Kidney capillary endothelial cell (primary cell): ENCODE results near the gene GAGE12E.
"Not testable (repeated sequence)": the region's sequence is repeated elsewhere in the genome, so short reads cannot be mapped to it uniquely, and the experiment has no call there.

Source experiments
- DNase-seq: peaks from one replicate; pipeline ENCODE4 v3.0.0-alpha.2; 2018; ENCODE audit warnings: low spot score

The GAGE12E gene

DNA sequence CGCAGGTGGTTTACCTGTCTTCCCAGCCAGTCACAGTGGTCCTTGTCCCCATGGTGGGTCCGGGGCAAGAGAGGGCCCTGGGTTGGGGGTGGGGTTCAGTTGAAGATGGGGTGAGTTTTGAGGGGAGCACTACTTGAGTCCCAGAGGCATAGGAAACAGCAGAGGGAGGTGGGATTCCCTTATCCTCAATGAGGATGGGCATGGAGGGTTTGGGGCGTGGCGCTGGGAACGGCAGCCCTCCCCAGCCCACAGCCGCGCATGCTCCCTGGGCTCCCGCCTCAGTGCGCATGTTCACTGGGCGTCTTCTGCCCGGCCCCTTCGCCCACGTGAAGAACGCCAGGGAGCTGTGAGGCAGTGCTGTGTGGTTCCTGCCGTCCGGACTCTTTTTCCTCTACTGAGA lies at the start of gene GAGE12E:
GAGE12E (plus strand) TSS at position 301 of the 400 bp plus-strand sequence. CDS start 1,155 bp downstream, outside the sequence.
- DNase-seq: not testable (repeated sequence)

DNA sequence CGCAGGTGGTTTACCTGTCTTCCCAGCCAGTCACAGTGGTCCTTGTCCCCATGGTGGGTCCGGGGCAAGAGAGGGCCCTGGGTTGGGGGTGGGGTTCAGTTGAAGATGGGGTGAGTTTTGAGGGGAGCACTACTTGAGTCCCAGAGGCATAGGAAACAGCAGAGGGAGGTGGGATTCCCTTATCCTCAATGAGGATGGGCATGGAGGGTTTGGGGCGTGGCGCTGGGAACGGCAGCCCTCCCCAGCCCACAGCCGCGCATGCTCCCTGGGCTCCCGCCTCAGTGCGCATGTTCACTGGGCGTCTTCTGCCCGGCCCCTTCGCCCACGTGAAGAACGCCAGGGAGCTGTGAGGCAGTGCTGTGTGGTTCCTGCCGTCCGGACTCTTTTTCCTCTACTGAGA lies 19.2 kb upstream of the GAGE12E start, which contains the start of gene GAGE12C:
GAGE12C (plus strand) TSS at position 301 of the 400 bp plus-strand sequence. CDS start 1,155 bp downstream, outside the sequence.
- not testable (repeated sequence) for DNase-seq

GRCh38 chrX:49541433-49541832 lies 9.7 kb upstream of the GAGE12E start, which contains the start of gene GAGE12D:
GAGE12D (plus strand) TSS chrX:49541733; CDS start chrX:49542888, 1,155 bp downstream.
- not testable (repeated sequence) for DNase-seq

DNA sequence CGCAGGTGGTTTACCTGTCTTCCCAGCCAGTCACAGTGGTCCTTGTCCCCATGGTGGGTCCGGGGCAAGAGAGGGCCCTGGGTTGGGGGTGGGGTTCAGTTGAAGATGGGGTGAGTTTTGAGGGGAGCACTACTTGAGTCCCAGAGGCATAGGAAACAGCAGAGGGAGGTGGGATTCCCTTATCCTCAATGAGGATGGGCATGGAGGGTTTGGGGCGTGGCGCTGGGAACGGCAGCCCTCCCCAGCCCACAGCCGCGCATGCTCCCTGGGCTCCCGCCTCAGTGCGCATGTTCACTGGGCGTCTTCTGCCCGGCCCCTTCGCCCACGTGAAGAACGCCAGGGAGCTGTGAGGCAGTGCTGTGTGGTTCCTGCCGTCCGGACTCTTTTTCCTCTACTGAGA lies 9.5 kb downstream of the GAGE12E start, which contains the start of gene GAGE12F:
GAGE12F (plus strand) TSS at position 301 of the 400 bp plus-strand sequence. CDS start 1,155 bp downstream, outside the sequence.
- DNase-seq: not testable (repeated sequence)

- not testable (repeated sequence) for DNase-seq
Observed at GRCh38 chrX:49568728-49569127, 17.6 kb downstream of the GAGE12E start.

DNA sequence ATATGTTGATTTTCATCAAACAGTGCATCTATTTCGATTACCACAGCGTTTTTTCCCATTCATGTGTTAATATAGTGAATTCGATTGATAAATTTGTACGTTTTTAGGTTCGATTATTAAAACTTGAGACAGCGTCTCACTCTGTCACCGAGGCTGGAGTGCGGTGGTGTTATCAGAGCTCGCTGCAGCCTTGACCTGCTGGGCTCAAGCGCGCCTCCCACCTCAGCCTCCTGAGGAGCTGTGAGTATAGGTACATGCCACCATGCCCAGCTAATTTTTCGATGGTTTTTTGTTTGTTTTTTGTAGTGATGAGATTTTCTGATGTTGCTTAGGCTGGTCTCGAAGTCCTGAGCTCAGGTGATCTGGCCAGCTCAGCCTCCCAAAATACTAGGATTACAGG lies 18.1 kb downstream of the GAGE12E start:
- not testable (repeated sequence) for DNase-seq

- not testable (repeated sequence) for DNase-seq
Observed at GRCh38 chrX:49570100-49570499, 19.0 kb downstream of the GAGE12E start, which contains the start of gene GAGE12G. GAGE12G (plus strand) TSS chrX:49570400; CDS start chrX:49571555, 1,155 bp downstream.

- not testable (repeated sequence) for DNase-seq
Observed at GRCh38 chrX:49579649-49580048, 28.6 kb downstream of the GAGE12E start, which contains the start of gene GAGE12H. GAGE12H (plus strand) TSS chrX:49579949; CDS start chrX:49581104, 1,155 bp downstream.

DNA sequence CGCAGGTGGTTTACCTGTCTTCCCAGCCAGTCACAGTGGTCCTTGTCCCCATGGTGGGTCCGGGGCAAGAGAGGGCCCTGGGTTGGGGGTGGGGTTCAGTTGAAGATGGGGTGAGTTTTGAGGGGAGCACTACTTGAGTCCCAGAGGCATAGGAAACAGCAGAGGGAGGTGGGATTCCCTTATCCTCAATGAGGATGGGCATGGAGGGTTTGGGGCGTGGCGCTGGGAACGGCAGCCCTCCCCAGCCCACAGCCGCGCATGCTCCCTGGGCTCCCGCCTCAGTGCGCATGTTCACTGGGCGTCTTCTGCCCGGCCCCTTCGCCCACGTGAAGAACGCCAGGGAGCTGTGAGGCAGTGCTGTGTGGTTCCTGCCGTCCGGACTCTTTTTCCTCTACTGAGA lies 38.1 kb downstream of the GAGE12E start, which contains the start of gene GAGE2A:
GAGE2A (plus strand) TSS at position 301 of the 400 bp plus-strand sequence. CDS start 1,155 bp downstream, outside the sequence.
- DNase-seq: not testable (repeated sequence)

DNA sequence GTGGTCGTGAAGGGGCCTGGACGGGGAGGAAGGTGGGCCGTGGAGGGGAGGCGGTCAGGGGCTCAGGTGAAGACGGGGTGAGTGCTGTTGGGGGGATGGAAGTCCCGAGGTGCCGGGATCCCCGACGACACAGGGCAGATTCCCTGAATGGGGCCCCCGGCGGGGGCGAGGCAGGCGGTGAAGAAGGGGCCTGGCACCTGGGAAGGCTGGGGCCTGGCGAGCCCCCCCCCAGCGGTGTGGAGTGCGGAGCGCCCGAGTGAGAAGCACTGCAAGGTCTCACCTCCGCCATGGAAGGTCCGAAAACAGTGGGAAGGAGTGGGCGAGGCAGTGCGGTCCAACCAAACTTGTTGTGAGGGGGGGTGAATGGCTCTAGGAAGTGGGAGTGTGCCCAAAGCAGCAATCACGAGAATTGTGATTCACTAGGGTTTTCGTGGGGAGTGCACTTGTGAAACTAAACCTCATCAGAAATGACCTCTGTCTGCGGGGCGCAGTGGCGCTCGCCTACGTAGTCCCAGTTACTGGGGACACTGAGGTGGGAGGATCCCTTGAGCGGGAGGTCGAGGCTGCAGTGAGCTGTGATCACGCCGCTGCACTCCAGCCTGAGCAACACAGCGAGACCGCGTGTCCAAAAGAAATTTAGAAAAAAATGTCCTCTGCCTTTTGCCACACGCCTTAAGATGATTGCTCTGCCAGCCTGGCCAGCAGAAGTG lies 38.8 kb downstream of the GAGE12E start:
- DNase-seq: not testable (repeated sequence)

DNA sequence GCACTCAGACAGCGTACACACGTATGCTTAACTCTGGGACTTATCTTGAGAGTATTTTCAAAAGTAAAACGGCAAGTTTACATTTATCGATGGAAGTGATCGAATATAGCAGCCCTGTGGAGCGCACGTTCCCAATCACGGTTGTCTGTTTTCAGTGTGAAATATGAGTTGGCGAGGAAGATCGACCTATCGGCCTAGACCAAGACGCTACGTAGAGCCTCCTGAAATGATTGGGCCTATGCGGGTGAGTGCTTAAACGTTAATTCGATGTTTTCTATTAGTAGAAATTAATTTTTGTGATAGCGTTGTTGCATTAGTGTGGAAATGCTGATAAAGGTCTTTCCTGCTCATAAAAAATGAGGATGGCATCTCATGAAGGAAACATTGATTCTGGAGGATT lies 39.4 kb downstream of the GAGE12E start:
- not testable (repeated sequence) for DNase-seq

DNA sequence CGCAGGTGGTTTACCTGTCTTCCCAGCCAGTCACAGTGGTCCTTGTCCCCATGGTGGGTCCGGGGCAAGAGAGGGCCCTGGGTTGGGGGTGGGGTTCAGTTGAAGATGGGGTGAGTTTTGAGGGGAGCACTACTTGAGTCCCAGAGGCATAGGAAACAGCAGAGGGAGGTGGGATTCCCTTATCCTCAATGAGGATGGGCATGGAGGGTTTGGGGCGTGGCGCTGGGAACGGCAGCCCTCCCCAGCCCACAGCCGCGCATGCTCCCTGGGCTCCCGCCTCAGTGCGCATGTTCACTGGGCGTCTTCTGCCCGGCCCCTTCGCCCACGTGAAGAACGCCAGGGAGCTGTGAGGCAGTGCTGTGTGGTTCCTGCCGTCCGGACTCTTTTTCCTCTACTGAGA lies 47.6 kb downstream of the GAGE12E start, which contains the start of gene GAGE1:
GAGE1 (plus strand) TSS at position 301 of the 400 bp plus-strand sequence. CDS start 1,155 bp downstream, outside the sequence.
- not testable (repeated sequence) for DNase-seq
